Measurements from ENCODE around the gene UBXN6.

Gene UBXN6

GRCh38 chr19:4505570-4506448 lies 48.2 kb upstream of the UBXN6 start:
- Histone ChIP-seq H3K9me3 (ENCODE audit: insufficient read depth, low read length, severe bottlenecking) (no peaks in the 10 kb centered on the region), H3K27me3 (ENCODE audit: insufficient read depth, low read length, poor library complexity) (no peaks in the 10 kb centered on the region), H3K4me2 (ENCODE audit: insufficient read depth, low read length) (no peak overlapping the region), H3K36me3 (ENCODE audit: insufficient read depth, low read length) (peaks cover 52% of the 10 kb centered on the region), H3K79me2 (ENCODE audit: insufficient read depth, low read length) (no peaks in the 10 kb centered on the region), H3K4me1 (ENCODE audit: insufficient read depth, low read length) (no peaks in the 10 kb centered on the region), H3K27ac (ENCODE audit: low read length) (no peak overlapping the region), H3K9ac (ENCODE audit: low read depth, low read length) (no peak overlapping the region), H2AFZ (ENCODE audit: low read depth, low read length) (no peak overlapping the region), H3K4me3 (ENCODE audit: low read depth in 1 of 2, low read length in 2 of 2) (no peak overlapping the region), H4K20me1 (ENCODE audit: insufficient read depth, low read length) (0 out of 2 replicates have a peak, but pooled peaks cover 4% of the 10 kb centered on the region)
- no peak for TF ChIP-seq CTCF (IDR thresholded peaks at IDR 0.05; ENCODE audit: borderline replicate concordance, extremely low read depth, low read length, poor library complexity, severe bottlenecking)
- no peak for TF ChIP-seq EZH2 (IDR thresholded peaks at IDR 0.05; ENCODE audit: borderline replicate concordance, low read depth, low read length, severe bottlenecking)
- DNase-seq = no peak
- ATAC-seq (ENCODE audit: insufficient read depth, low read depth) = no peak

GRCh38 chr19:4504891-4505569 lies 47.4 kb upstream of the UBXN6 start:
- H3K36me3 ChIP-seq (ENCODE audit: insufficient read depth, low read length) = peaks cover 56% of the 10 kb centered on the region
- H3K4me1 ChIP-seq (ENCODE audit: insufficient read depth, low read length) = no peaks in the 10 kb centered on the region
- no peak overlapping the region for H3K27ac ChIP-seq (ENCODE audit: low read length)
- no peak overlapping the region for H2AFZ ChIP-seq (ENCODE audit: low read depth, low read length)
- no peak overlapping the region for H3K4me3 ChIP-seq (ENCODE audit: low read depth in 1 of 2, low read length in 2 of 2)
- H3K9me3 ChIP-seq (ENCODE audit: insufficient read depth, low read length, severe bottlenecking) = no peaks in the 10 kb centered on the region
- no peak overlapping the region for H3K4me2 ChIP-seq (ENCODE audit: insufficient read depth, low read length)
- TF ChIP-seq EZH2 (IDR thresholded peaks at IDR 0.05; ENCODE audit: borderline replicate concordance, low read depth, low read length, severe bottlenecking) (no peak), CTCF (IDR thresholded peaks at IDR 0.05; ENCODE audit: borderline replicate concordance, extremely low read depth, low read length, poor library complexity, severe bottlenecking) (no peak)
- DNase-seq = no peak
- no peaks in the 10 kb centered on the region for H3K27me3 ChIP-seq (ENCODE audit: insufficient read depth, low read length, poor library complexity)
- no peaks in the 10 kb centered on the region for H3K79me2 ChIP-seq (ENCODE audit: insufficient read depth, low read length)
- no peak for ATAC-seq (ENCODE audit: insufficient read depth, low read depth)
- 0 out of 2 replicates have a peak, but pooled peaks cover 4% of the 10 kb centered on the region for H4K20me1 ChIP-seq (ENCODE audit: insufficient read depth, low read length)
- no peak overlapping the region for H3K9ac ChIP-seq (ENCODE audit: low read depth, low read length)

- DNase-seq = no peak
- Histone ChIP-seq H3K4me1 (ENCODE audit: insufficient read depth, low read length) (no peaks in the 10 kb centered on the region), H3K9ac (ENCODE audit: low read depth, low read length) (no peak overlapping the region), H4K20me1 (ENCODE audit: insufficient read depth, low read length) (0 out of 2 replicates have a peak, but pooled peaks cover 4% of the 10 kb centered on the region), H3K36me3 (ENCODE audit: insufficient read depth, low read length) (peaks cover 60% of the 10 kb centered on the region), H3K4me3 (ENCODE audit: low read depth in 1 of 2, low read length in 2 of 2) (no peak overlapping the region), H3K27me3 (ENCODE audit: insufficient read depth, low read length, poor library complexity) (no peaks in the 10 kb centered on the region), H3K27ac (ENCODE audit: low read length) (no peak overlapping the region), H2AFZ (ENCODE audit: low read depth, low read length) (no peak overlapping the region), H3K79me2 (ENCODE audit: insufficient read depth, low read length) (no peaks in the 10 kb centered on the region), H3K9me3 (ENCODE audit: insufficient read depth, low read length, severe bottlenecking) (no peaks in the 10 kb centered on the region), H3K4me2 (ENCODE audit: insufficient read depth, low read length) (no peak overlapping the region)
- no peak for ATAC-seq (ENCODE audit: insufficient read depth, low read depth)
- TF ChIP-seq CTCF (IDR thresholded peaks at IDR 0.05; ENCODE audit: borderline replicate concordance, extremely low read depth, low read length, poor library complexity, severe bottlenecking) = no peak
- TF ChIP-seq EZH2 (IDR thresholded peaks at IDR 0.05; ENCODE audit: borderline replicate concordance, low read depth, low read length, severe bottlenecking) = no peak
Measured at GRCh38 chr19:4504297-4504701, 46.7 kb upstream of the UBXN6 start.

Data from DND-41 (cell line).